ENCODE measurements around the gene CD163L1. TPM values are rescaled to one million over a fixed set of nuclear protein-coding genes. Genes with fewer than 3 reads are reported as not detected.

The CD163L1 gene
- total RNA-seq, 4 donors from 2014 or later: 2.6 to 8.4 (median 5.6) TPM

- ATAC-seq (ENCODE audit: low FRiP score) (no peak), DNase-seq (ENCODE audit: low spot score) (no peak)
- TF ChIP-seq CTCF (IDR thresholded peaks at IDR 0.05): no peak
These were observed 67.8 kb downstream of the CD163L1 start for GRCh38 chr12:7376196-7376595.

- no peak for DNase-seq (ENCODE audit: low spot score)
These were observed 68.8 kb downstream of the CD163L1 start for GRCh38 chr12:7375145-7375543.

GRCh38 chr12:7374423-7375144, 69.4 kb downstream of the CD163L1 start:
- ATAC-seq (ENCODE audit: low FRiP score) (no peak), DNase-seq (ENCODE audit: low spot score) (no peak)
- no peak for TF ChIP-seq CTCF (IDR thresholded peaks at IDR 0.05)

More at GRCh38 chr12:7375145-7375543, 68.8 kb downstream of the CD163L1 start:
- no peak for ATAC-seq (ENCODE audit: low FRiP score)
- TF ChIP-seq CTCF (IDR thresholded peaks at IDR 0.05): no peak

GRCh38 chr12:7373226-7373625, 70.7 kb downstream of the CD163L1 start:
- DNase-seq (ENCODE audit: low spot score): no peak
- no peak for TF ChIP-seq CTCF (IDR thresholded peaks at IDR 0.05)
- ATAC-seq (ENCODE audit: low FRiP score): no peak

GRCh38 chr12:7369274-7369729, 74.7 kb downstream of the CD163L1 start:
- ATAC-seq (ENCODE audit: low FRiP score) (no peak), DNase-seq (ENCODE audit: low spot score) (no peak)
- no peak for TF ChIP-seq CTCF (IDR thresholded peaks at IDR 0.05)

- no peak for DNase-seq (ENCODE audit: low spot score)
- no peak for TF ChIP-seq CTCF (IDR thresholded peaks at IDR 0.05)
- no peak for ATAC-seq (ENCODE audit: low FRiP score)
These were observed 81.2 kb downstream of the CD163L1 start for GRCh38 chr12:7362734-7363133.

GRCh38 chr12:7361265-7361664, 82.7 kb downstream of the CD163L1 start:
- no peak for DNase-seq (ENCODE audit: low spot score)
- no peak for ATAC-seq (ENCODE audit: low FRiP score)
- no peak for TF ChIP-seq CTCF (IDR thresholded peaks at IDR 0.05)

Data from omental fat pad (tissue), 4 donors.